H9 (cell line): ENCODE data around the gene CST6. TPM values are rescaled to one million over a fixed set of nuclear protein-coding genes. Genes with fewer than 3 reads are reported as not detected.

Source experiments
- DNase-seq: peaks from one replicate; pipeline ENCODE4 v3.0.0-alpha.2; 2017
- H2AFZ ChIP-seq: one replicate; pipeline ENCODE4 v1.6.1; 2013; ENCODE audit warnings: mild to moderate bottlenecking, low read length, control low read depth, moderate library complexity
- H2AK5ac ChIP-seq: 2 replicates; pipeline ENCODE4 v1.6.1; 2013; ENCODE audit warnings: low read length, control low read depth, mixed read lengths; ENCODE audit not compliant: insufficient read length
- H2BK120ac ChIP-seq: one replicate; pipeline ENCODE4 v1.6.1; 2013; ENCODE audit warnings: low read depth, mild to moderate bottlenecking, low read length, control low read depth, inconsistent platforms; ENCODE audit not compliant: poor library complexity, severe bottlenecking
- H2BK12ac ChIP-seq: 2 replicates; pipeline ENCODE4 v1.6.1; 2013; ENCODE audit warnings: low read length, control low read depth, mixed read lengths, low read depth; ENCODE audit not compliant: insufficient read length
- H2BK15ac ChIP-seq: 2 replicates; pipeline ENCODE4 v1.6.1; 2013; ENCODE audit warnings: low read depth, low read length, control low read depth
- H2BK20ac ChIP-seq: one replicate; pipeline ENCODE4 v1.6.1; 2013; ENCODE audit warnings: low read depth, mild to moderate bottlenecking, low read length, control low read depth, inconsistent platforms; ENCODE audit not compliant: poor library complexity, severe bottlenecking
- H2BK5ac ChIP-seq: 2 replicates; pipeline ENCODE4 v1.6.1; 2013; ENCODE audit warnings: low read length, control low read depth, mixed read lengths; ENCODE audit not compliant: insufficient read length
- H3K14ac ChIP-seq: 2 replicates; pipeline ENCODE4 v1.6.1; 2013; ENCODE audit warnings: low read length, control low read depth; ENCODE audit not compliant: insufficient read depth
- H3K18ac ChIP-seq: 2 replicates; pipeline ENCODE4 v1.6.1; 2013; ENCODE audit warnings: low read depth, mild to moderate bottlenecking, mixed read lengths, low read length, control low read depth; ENCODE audit not compliant: insufficient read length
- H3K23ac ChIP-seq: 2 replicates; pipeline ENCODE4 v1.6.1; 2013; ENCODE audit warnings: low read length, control low read depth, mixed read lengths, low read depth; ENCODE audit not compliant: insufficient read length
- H3K23me2 ChIP-seq: 2 replicates; pipeline ENCODE4 v1.6.1; 2013; ENCODE audit warnings: low read depth, mild to moderate bottlenecking, mixed read lengths, low read length, control low read depth; ENCODE audit not compliant: insufficient read length, poor library complexity, severe bottlenecking
- H3K27ac ChIP-seq: 2 replicates; pipeline ENCODE4 v1.5.1; 2013; ENCODE audit warnings: low read length, control low read depth, mixed read lengths, low read depth; ENCODE audit not compliant: insufficient read length
- H3K27me3 ChIP-seq: 2 replicates; pipeline ENCODE4 v1.6.1; 2013; ENCODE audit warnings: low read length, control low read depth, inconsistent platforms; ENCODE audit not compliant: insufficient read depth
- H3K4ac ChIP-seq: 2 replicates; pipeline ENCODE4 v1.6.1; 2013; ENCODE audit warnings: low read depth, mild to moderate bottlenecking, control low read depth, inconsistent platforms, low read length, moderate library complexity
- H3K4me1 ChIP-seq: 2 replicates; pipeline ENCODE4 v1.6.1; 2013; ENCODE audit warnings: low read length, control low read depth, inconsistent platforms; ENCODE audit not compliant: insufficient read depth
- H3K4me2 ChIP-seq: 2 replicates; pipeline ENCODE4 v1.6.1; 2013; ENCODE audit warnings: low read length, control low read depth, mixed read lengths; ENCODE audit not compliant: insufficient read length, insufficient read depth
- H3K56ac ChIP-seq: 2 replicates; pipeline ENCODE4 v1.6.1; 2013; ENCODE audit warnings: low read depth, mild to moderate bottlenecking, mixed read lengths, low read length, control low read depth; ENCODE audit not compliant: insufficient read length
- H3K79me1 ChIP-seq: 2 replicates; pipeline ENCODE4 v1.6.1; 2013; ENCODE audit warnings: low read depth, mild to moderate bottlenecking, moderate library complexity, low read length, control low read depth, inconsistent platforms; ENCODE audit not compliant: insufficient read depth, poor library complexity, severe bottlenecking
- H3K79me2 ChIP-seq: 2 replicates; pipeline ENCODE4 v1.6.1; 2013; ENCODE audit warnings: low read length, control low read depth, inconsistent platforms; ENCODE audit not compliant: insufficient read depth
- H3K9ac ChIP-seq: 2 replicates; pipeline ENCODE4 v1.6.1; 2013; ENCODE audit warnings: low read length, control low read depth, mixed read lengths; ENCODE audit not compliant: insufficient read length; ENCODE audit errors: extremely low read depth
- H3K9me3 ChIP-seq: one replicate; pipeline ENCODE4 v1.6.1; 2013; ENCODE audit warnings: low read depth, low read length, inconsistent platforms; ENCODE audit not compliant: control insufficient read depth
- H3T11ph ChIP-seq: one replicate; pipeline ENCODE4 v1.6.1; 2013; ENCODE audit warnings: mild to moderate bottlenecking, low read length, control low read depth, inconsistent platforms
- H4K20me1 ChIP-seq: one replicate; pipeline ENCODE4 v1.6.1; 2013; ENCODE audit not compliant: control insufficient read depth, insufficient read length, insufficient read depth
- H4K5ac ChIP-seq: 2 replicates; pipeline ENCODE4 v1.6.1; 2013; ENCODE audit warnings: low read depth, mild to moderate bottlenecking, mixed read lengths, low read length, control low read depth; ENCODE audit not compliant: insufficient read length
- H4K8ac ChIP-seq: replicated peaks from 2 replicates; pipeline ENCODE4 v1.6.1; 2013; ENCODE audit warnings: low read length, control low read depth, mixed read lengths, low read depth; ENCODE audit not compliant: insufficient read length
- H4K91ac ChIP-seq: 2 replicates; pipeline ENCODE4 v1.6.1; 2013; ENCODE audit warnings: low read depth, mild to moderate bottlenecking, moderate library complexity, mixed read lengths, low read length, control low read depth; ENCODE audit not compliant: insufficient read length
- H3K27ac Mint-ChIP-seq, 3 experiments: 2 replicates in 2 of 3; 3 replicates in 1 of 3; pipeline ENCODE4 v1.8.0; 2020 to 2021; ENCODE audit warnings: mixed read lengths in 3 of 3, mild to moderate bottlenecking in 1 of 3, moderate library complexity in 1 of 3
- H3K27me3 Mint-ChIP-seq: 2 replicates; pipeline ENCODE4 v1.8.0; 2021; ENCODE audit warnings: low read depth, mild to moderate bottlenecking, moderate library complexity, mixed read lengths
- H3K36me3 Mint-ChIP-seq, 3 experiments: 2 replicates in 2 of 3; 3 replicates in 1 of 3; pipeline ENCODE4 v1.8.0; 2020 to 2021; ENCODE audit warnings: low read depth in 3 of 3, mixed read lengths in 3 of 3; ENCODE audit not compliant: insufficient read depth in 1 of 3
- H3K4me1 Mint-ChIP-seq, 2 experiments: 2 replicates each; pipeline ENCODE4 v1.8.0; 2020; ENCODE audit warnings: mixed read lengths in 2 of 2
- H3K4me3 Mint-ChIP-seq, 2 experiments: 2 replicates in 1 of 2; 3 replicates in 1 of 2; pipeline ENCODE4 v1.8.0; 2020 to 2021; ENCODE audit warnings: mild to moderate bottlenecking in 2 of 2, mixed read lengths in 2 of 2, moderate library complexity in 1 of 2
- H3K9me3 Mint-ChIP-seq, 2 experiments: 2 replicates in 1 of 2; 3 replicates in 1 of 2; pipeline ENCODE4 v1.8.0; 2020; ENCODE audit warnings: mild to moderate bottlenecking in 2 of 2, mixed read lengths in 2 of 2, moderate library complexity in 1 of 2
- CTCF ChIP-seq: fragments of 200-600 bp; sonication (generic); conservative IDR thresholded peaks from 3 replicates; pipeline ENCODE4 v1.8.0; 2021; ENCODE audit warnings: antibody characterized with exemption, mild to moderate bottlenecking
- WGBS: extraction: QIAGEN DNeasy Blood & Tissue Kit; methylation state at CpG from one replicate; pipeline ENCODE4 v1.1.7; 2013; ENCODE audit warnings: missing lambda C conversion rate, low lambda C conversion rate, mixed read lengths; ENCODE audit not compliant: insufficient read length; ENCODE audit errors: extremely low coverage; 5-methylcytosine and 5-hydroxymethylcytosine counted together
- total RNA-seq: library from RNA; stranded (reverse); gene quantifications from 2 replicates; pipeline ENCODE4 v1.2.1, GENCODE V29; 2021

Gene CST6
- total RNA-seq, 1 experiment from 2014 or later: not detected

GRCh38 chr11:65981101-65981740, 30.6 kb upstream of the CST6 start:
- H3K9ac ChIP-seq: no peak overlapping the region
- no peak for DNase-seq
- H3T11ph ChIP-seq: no peak overlapping the region
- H2AK5ac ChIP-seq: no peak overlapping the region
- Mint-ChIP-seq H3K4me3 (no peak overlapping the region; a peak in 1 of 5 replicates), H3K27ac (0 out of 7 replicates have a peak overlapping the region, but pooled peaks of 2 of the 3 experiments have one; percentile 40 to 73), H3K36me3 (peaks cover 13 to 30% (median 29%) of the 10 kb centered on the region in 3 experiments; a peak in 6 of 7 replicates), H3K4me1 (no peaks in the 10 kb centered on the region), H3K27me3 (no peaks in the 10 kb centered on the region; the same call in 1 of the 2 replicates), H3K9me3 (no peaks in the 10 kb centered on the region)
- H3K56ac ChIP-seq: no peak overlapping the region
- H3K27me3 ChIP-seq: no peaks in the 10 kb centered on the region
- no peak for TF ChIP-seq CTCF
- no peak overlapping the region for H2BK120ac ChIP-seq
- no peak overlapping the region for H2BK15ac ChIP-seq
- H3K79me1 ChIP-seq: no peaks in the 10 kb centered on the region
- H4K20me1 ChIP-seq: no peaks in the 10 kb centered on the region
- no peaks in the 10 kb centered on the region for H3K79me2 ChIP-seq
- H3K4me1 ChIP-seq: no peaks in the 10 kb centered on the region
- H3K9me3 ChIP-seq: no peaks in the 10 kb centered on the region
- H3K18ac ChIP-seq: no peak overlapping the region
- no peak overlapping the region for H4K5ac ChIP-seq
- WGBS: no CpG with 5 or more reads among the region's 12 CpGs
- no peak overlapping the region for H3K4ac ChIP-seq
- H2BK5ac ChIP-seq: no peak overlapping the region
- no peak overlapping the region for H2AFZ ChIP-seq
- no peak overlapping the region for H3K4me2 ChIP-seq
- H4K91ac ChIP-seq: no peak overlapping the region
- no peak overlapping the region for H3K23ac ChIP-seq
- no peak overlapping the region for H2BK20ac ChIP-seq
- H2BK12ac ChIP-seq: no peak overlapping the region
- H3K23me2 ChIP-seq: no peaks in the 10 kb centered on the region
- no peak overlapping the region for H4K8ac ChIP-seq
- no peak overlapping the region for H3K14ac ChIP-seq
- no peak overlapping the region for H3K27ac ChIP-seq
